Measurements from ENCODE around the gene RNF212. TPM values are rescaled to one million over a fixed set of nuclear protein-coding genes. Genes with fewer than 3 reads are reported as not detected.

RNF212 gene
- total RNA-seq, 2 experiments from 2014 or later = 3.2 to 3.5 TPM

DNA sequence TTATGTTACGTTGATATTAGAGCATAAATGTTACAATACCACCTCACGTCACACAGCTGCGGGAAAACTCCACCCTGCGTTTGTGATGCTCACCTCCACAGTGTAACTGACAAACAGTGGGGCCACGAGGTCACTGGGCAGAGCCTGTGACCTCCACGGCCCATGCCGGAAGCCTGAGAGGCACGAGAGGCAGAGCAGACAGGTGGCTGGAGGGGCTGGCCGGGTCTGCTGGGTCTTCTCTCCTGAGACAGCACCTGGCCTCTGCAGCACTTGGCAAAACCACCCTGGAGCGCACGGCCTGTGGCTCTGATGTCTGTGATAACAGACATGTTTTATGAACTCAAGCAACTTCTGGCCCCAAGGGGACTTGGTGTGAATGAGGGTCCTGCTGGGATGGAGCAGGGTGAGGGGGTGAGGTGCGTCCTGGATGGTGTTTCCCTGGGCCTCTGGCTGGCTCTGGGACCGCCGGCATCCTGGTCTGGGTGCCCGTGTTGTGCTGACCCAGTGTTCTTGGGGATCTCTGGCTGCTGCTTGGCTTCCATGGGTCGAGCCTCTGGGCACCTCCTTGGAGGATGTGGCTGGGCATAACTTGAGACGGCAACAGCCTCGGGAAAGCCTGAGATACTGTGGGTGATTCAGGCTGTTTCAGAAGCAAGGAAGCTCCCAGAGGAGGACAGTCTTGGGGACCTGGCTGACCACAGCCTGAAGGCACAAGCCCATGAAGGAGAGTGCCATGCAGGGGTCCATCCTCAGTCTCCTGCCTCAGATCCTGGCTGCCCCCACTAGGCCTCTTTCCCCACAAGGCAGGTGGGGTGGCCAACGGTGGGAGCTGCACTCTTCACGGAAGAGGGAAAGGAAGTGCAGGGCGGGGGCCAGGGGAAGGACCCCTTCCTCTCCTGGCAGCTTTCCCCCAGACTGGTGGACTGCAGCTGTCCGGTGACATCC lies 19.7 kb downstream of the RNF212 start:
- H3K4me1 Mint-ChIP-seq = no peaks in the 10 kb centered on the region
- H3K27ac Mint-ChIP-seq = no peak overlapping the region
- DNase-seq = no peak
- H3K4me3 Mint-ChIP-seq = no peak overlapping the region
- no peaks in the 10 kb centered on the region for H3K36me3 Mint-ChIP-seq (ENCODE audit: low read depth)
- ChIA-PET CTCF (no interaction called here), POLR2A (no interaction called here)
- H3K9me3 Mint-ChIP-seq = peaks cover 6% of the 10 kb centered on the region
- no peaks in the 10 kb centered on the region for H3K27me3 Mint-ChIP-seq

DNA sequence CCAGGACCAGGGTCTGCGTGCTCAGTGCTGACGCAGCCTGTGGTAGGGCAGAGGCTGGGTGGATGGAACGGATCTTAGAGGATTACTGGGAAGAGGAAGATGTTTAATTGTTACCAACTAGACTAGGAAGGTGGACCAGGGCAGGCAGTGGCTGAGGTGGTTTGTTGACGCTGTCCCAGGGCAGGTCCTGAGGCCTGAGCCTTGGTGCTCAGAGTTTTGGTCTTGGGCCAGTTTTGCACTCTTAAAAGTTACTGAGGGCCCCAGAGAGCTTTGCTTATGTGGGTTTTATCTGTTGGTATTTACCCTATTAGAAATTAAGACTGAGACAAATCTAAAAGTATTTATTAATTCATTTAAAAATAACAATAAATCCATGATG lies 20.4 kb downstream of the RNF212 start:
- Mint-ChIP-seq H3K4me1 (no peaks in the 10 kb centered on the region), H3K27me3 (no peaks in the 10 kb centered on the region), H3K9me3 (peaks cover 11% of the 10 kb centered on the region), H3K36me3 (ENCODE audit: low read depth) (peaks cover under 1% of the 10 kb centered on the region), H3K4me3 (no peak overlapping the region), H3K27ac (peak overlapping the region; percentile 14)
- DNase-seq = no peak
- POLR2A ChIA-PET = no interaction called here
- CTCF ChIA-PET = no interaction called here

DNA sequence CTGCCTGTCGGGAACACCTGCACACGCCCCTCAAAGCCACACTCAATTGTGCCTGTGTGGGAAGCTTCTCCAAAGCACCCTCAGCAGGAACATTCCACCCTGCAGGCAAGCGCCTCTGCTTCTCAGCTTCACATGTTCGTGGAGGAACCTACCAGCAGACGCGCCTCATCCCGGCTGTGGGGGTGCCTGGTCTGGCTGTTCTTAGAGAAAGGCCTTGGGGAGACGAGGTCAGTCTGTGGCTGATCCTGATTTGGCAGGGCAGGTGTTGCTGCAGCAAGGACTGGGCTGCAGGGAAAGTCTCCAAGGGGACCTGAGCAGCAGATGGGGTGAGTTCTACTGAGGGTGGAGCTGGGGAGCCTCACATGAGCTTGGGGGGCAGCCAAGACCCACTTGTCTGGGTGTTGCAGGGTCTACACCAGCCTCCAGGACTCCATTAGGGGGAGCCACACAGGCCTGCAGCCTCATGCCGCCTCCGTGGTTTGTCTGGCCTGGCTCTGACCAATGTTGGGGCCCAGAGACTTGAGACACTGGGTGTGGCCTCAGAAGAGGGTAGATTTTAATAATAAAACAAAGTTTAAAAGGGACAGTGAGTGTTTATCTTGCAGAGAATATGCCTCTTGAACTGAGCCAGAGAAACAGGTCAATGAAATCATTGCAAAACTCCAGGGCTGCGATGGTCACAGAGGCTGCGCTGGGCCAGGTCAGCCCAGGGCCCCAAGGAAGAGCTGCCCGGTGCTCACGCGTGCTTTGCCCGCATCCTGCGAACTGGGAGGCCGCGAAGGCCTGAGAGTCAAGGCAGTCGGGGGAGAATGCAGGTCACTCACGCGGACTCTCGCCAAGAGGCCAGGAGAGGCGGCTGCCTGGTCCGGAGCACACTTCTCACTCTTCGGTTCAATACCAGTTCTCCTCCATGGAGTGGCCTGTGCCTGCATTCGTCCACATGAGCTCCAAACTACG lies 21.1 kb downstream of the RNF212 start:
- peaks cover 15% of the 10 kb centered on the region for H3K9me3 Mint-ChIP-seq
- no peak for DNase-seq
- peak overlapping the region; percentile 14 for H3K27ac Mint-ChIP-seq
- H3K27me3 Mint-ChIP-seq = no peaks in the 10 kb centered on the region
- H3K4me3 Mint-ChIP-seq = no peak overlapping the region
- ChIA-PET POLR2A (no interaction called here), CTCF (interaction anchor here (0.9 kb wide), 1 partner anchor 38 kb away, joined by 3 read pairs; no protein-coding TSS in a partner anchor)
- no peaks in the 10 kb centered on the region for H3K4me1 Mint-ChIP-seq
- peaks cover 3% of the 10 kb centered on the region for H3K36me3 Mint-ChIP-seq (ENCODE audit: low read depth)

DNA sequence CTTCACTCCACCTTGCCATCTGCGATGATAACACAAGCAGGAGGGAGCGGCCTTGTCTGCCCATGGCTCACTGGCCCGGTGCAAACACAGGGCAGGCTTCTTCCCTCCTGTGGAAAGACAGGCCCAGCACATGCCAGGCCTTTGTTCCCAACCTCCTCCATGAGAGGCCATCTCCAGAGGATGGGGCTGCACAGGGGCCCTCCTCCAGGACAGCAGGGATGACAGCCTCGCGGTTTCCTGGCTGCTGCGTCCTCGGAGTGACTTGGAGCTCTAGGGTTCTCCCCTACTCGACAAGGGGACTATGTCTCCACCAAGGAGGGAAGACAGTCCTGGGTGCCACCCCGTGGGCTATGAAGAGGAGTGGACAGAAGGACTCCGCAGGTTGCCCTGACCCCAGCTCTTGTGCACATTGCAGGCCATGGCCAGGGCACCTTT lies 21.8 kb downstream of the RNF212 start:
- DNase-seq = no peak
- peaks cover 3% of the 10 kb centered on the region for H3K36me3 Mint-ChIP-seq (ENCODE audit: low read depth)
- peaks cover 15% of the 10 kb centered on the region for H3K9me3 Mint-ChIP-seq
- POLR2A ChIA-PET = no interaction called here
- H3K4me1 Mint-ChIP-seq = no peaks in the 10 kb centered on the region
- H3K27me3 Mint-ChIP-seq = no peaks in the 10 kb centered on the region
- no peak overlapping the region for H3K4me3 Mint-ChIP-seq
- CTCF ChIA-PET = interaction anchor here (0.9 kb wide), 1 partner anchor 39 kb away, joined by 3 read pairs; no protein-coding TSS in a partner anchor
- H3K27ac Mint-ChIP-seq = no peak overlapping the region

DNA sequence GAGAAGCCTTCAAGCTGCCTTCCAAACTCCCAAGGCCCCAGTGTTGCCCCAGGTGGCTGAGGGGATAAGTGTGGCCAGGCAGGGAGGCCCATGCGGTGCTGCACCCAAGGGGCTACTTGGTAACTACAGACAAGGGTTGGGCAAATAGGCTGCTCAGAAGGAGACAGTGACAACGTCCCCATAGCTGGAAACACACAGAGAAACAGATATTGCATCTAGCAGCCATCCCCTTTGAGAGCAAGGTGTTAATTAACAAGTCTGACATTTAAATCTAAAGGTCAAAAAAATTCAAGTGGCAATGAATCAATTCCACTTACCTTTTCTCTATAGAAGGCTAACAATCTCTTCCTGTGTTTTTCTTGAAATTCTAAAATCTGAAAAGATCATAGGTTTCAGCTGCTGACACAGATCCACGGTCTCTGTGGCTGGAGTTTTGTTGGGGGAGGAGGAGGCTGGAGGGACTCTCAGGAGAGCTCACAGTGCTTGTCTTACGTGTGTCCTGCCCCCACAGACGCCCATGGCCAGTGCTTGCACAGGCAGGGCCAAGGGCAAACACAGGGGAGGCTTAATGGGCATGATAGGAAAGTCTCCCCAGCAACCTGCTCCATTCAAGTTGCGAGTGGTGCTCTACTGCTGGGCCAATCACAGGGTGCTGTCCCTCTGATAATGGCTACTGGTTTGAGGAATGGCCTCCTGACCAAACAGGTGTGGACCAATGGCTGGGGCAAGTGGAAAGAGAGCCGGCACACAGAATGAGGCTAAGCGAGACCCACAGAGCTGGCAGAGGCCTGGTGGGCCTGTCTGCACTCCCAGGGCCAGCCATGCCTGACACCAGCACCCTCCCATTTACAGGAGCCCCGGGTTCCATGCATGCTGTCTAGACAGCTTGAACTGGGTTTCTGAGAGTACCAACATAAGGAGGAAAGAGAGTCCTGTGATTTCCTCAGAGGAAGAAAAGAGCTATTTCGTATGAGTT lies 22.6 kb downstream of the RNF212 start:
- no peaks in the 10 kb centered on the region for H3K4me1 Mint-ChIP-seq
- no peak overlapping the region for H3K4me3 Mint-ChIP-seq
- no peak overlapping the region for H3K27ac Mint-ChIP-seq
- peaks cover 15% of the 10 kb centered on the region for H3K9me3 Mint-ChIP-seq
- CTCF ChIA-PET = no interaction called here
- POLR2A ChIA-PET = no interaction called here
- H3K36me3 Mint-ChIP-seq (ENCODE audit: low read depth) = peaks cover 3% of the 10 kb centered on the region
- DNase-seq = no peak
- H3K27me3 Mint-ChIP-seq = no peaks in the 10 kb centered on the region

DNA sequence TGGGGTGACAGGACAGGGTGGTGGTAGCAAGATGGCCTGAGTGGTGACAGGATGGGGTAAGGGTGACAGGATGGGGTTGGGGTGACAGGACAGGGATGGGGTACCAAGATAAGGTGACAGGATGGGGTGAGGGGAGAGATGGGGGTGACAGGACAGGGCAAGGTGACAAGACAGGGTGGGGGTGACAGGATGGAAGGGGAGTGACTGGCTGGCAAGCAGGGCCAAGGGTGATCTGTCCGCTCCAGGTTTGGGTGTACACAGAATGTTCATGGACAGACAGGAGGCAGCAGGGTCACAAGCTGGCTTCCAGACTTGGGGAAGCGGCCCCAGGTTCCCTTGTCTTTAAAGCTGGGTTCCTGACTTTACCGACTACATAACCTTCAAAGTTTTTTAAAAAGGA lies 23.3 kb downstream of the RNF212 start:
- ChIA-PET POLR2A (no interaction called here), CTCF (no interaction called here)
- Mint-ChIP-seq H3K36me3 (ENCODE audit: low read depth) (peaks cover 3% of the 10 kb centered on the region), H3K9me3 (peaks cover 15% of the 10 kb centered on the region), H3K4me1 (no peaks in the 10 kb centered on the region), H3K27me3 (no peaks in the 10 kb centered on the region), H3K27ac (no peak overlapping the region), H3K4me3 (no peak overlapping the region)
- no peak for DNase-seq

DNA sequence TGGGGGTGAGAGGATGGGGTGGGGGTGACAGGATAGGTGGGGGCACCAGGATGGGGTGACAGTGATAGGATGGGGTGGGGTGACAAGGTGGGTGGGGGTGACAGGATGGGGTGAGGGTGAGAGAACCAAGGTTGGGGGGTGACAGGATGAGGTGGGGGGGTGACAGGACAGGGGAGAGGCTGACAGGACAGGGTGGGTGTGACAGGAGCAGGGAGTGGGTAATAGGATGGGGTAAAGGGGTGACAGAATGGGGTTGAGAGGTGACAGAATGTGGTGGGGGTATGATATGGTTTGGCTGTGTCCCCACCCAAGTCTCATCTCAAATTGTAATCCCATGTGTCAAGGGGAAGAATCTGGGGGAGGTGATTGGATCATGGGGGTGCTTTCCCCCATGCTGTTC lies 26.0 kb downstream of the RNF212 start:
- Mint-ChIP-seq H3K4me3 (no peak overlapping the region), H3K4me1 (no peaks in the 10 kb centered on the region), H3K27me3 (no peaks in the 10 kb centered on the region), H3K36me3 (ENCODE audit: low read depth) (peaks cover 3% of the 10 kb centered on the region), H3K9me3 (peaks cover 15% of the 10 kb centered on the region), H3K27ac (no peak overlapping the region)
- CTCF ChIA-PET = no interaction called here
- DNase-seq = no peak
- POLR2A ChIA-PET = no interaction called here

DNA sequence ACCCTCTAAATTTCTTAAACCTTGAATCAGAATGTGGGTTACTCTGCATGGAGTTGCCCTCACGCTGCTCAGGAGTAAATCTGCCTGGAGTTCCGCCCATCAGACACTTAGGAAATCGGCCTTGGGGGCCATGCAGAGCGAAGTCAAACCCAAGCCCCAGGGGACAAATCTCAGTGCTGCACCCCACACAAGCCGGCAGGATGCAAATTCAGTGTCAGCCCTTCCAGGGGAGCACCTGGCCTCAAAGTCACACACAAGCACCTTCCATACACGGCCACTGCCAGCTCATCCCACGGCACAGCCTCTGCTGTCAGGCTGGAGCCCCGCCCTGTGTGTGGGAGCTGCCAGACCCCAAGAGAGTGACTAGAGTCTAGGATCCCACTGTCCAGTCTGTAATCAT lies 27.4 kb downstream of the RNF212 start:
- H3K27me3 Mint-ChIP-seq = no peaks in the 10 kb centered on the region
- no peak overlapping the region for H3K27ac Mint-ChIP-seq
- POLR2A ChIA-PET = no interaction called here
- peaks cover 4% of the 10 kb centered on the region for H3K4me1 Mint-ChIP-seq
- peaks cover 15% of the 10 kb centered on the region for H3K9me3 Mint-ChIP-seq
- CTCF ChIA-PET = no interaction called here
- no peak overlapping the region for H3K4me3 Mint-ChIP-seq
- peaks cover 3% of the 10 kb centered on the region for H3K36me3 Mint-ChIP-seq (ENCODE audit: low read depth)
- DNase-seq = no peak

DNA sequence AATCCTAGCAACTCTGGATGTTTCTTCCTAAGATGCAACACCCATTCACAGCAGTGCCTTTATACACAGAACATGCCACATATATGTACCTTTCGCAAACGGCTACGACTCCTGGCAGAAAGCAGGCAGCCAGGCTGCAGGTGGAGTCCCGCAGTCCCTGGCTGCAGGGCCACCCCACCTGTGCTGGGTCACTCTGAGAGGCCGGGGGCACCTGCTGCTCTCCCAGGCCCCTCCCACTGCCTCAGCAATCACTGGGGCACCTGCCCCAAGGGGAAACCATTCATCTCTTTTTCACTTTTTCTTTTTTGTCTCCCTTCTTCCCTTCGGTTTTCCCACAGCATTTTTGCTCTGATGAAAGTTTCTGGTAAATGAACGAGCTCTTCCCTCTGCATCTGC lies 28.0 kb downstream of the RNF212 start:
- H3K4me1 Mint-ChIP-seq = peaks cover 4% of the 10 kb centered on the region
- H3K36me3 Mint-ChIP-seq (ENCODE audit: low read depth) = peaks cover 3% of the 10 kb centered on the region
- DNase-seq = no peak
- H3K4me3 Mint-ChIP-seq = no peak overlapping the region
- ChIA-PET CTCF (interaction anchor here (1.4 kb wide), 1 partner anchor 13 kb away, joined by 3 read pairs; no protein-coding TSS in a partner anchor), POLR2A (no interaction called here)
- H3K9me3 Mint-ChIP-seq = peaks cover 15% of the 10 kb centered on the region
- H3K27me3 Mint-ChIP-seq = no peaks in the 10 kb centered on the region
- H3K27ac Mint-ChIP-seq = no peak overlapping the region

DNA sequence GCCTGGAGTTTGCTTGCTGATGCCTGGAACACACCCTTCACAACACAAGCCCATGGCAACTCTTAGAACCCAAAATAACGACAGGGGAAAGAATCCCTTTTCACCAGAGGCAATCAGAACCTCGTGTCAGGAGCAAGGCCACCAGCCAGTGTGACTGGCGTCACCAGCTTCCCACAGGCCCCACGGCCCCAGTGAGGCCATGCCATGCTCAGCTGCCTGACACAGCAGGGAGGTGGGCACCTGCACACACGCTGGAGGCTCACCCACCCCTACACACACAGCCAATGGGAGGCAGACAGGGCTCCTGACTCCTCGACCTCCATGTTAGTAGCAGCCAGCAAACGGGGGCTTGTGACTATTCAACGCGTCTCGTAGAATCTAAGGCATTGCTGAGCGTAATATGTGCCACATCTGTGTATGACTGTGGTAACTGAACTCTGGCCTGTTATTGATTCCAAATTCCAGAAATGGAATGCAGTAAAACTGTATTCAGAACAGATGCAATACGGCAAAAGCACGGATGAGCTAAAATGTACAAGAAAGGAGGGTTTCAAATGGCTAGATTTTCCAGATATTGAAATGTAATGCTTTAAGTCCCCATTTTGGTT lies 28.5 kb downstream of the RNF212 start:
- CTCF ChIA-PET = interaction anchor here (1.4 kb wide), 1 partner anchor 14 kb away, joined by 3 read pairs; no protein-coding TSS in a partner anchor
- H3K4me1 Mint-ChIP-seq = peaks cover 4% of the 10 kb centered on the region
- peaks cover 3% of the 10 kb centered on the region for H3K36me3 Mint-ChIP-seq (ENCODE audit: low read depth)
- no peak overlapping the region for H3K4me3 Mint-ChIP-seq
- H3K9me3 Mint-ChIP-seq = peaks cover 15% of the 10 kb centered on the region
- no peak for DNase-seq
- no peaks in the 10 kb centered on the region for H3K27me3 Mint-ChIP-seq
- no peak overlapping the region for H3K27ac Mint-ChIP-seq
- POLR2A ChIA-PET = no interaction called here

DNA sequence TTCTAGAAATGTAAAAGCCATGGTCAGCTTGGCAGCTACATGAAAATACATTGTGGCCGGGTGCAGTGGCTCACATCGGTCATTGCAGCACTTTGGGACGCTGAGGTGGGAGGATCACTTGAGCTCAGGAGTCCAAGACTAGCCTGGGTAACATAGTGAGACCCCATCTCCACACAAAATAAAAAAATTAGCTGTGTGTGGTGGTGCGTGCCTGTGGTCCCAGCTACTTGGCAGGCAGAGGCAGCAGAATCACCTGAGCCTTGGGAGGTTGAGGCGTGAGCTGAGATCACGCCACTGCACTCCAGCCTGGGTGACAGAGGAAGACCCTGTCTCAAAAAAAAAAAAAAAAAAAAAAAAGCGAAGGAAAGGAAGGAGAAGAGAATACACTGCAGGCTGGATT lies 29.0 kb downstream of the RNF212 start:
- H3K36me3 Mint-ChIP-seq (ENCODE audit: low read depth) = peaks cover 3% of the 10 kb centered on the region
- no peak overlapping the region for H3K27ac Mint-ChIP-seq
- peaks cover 12% of the 10 kb centered on the region for H3K9me3 Mint-ChIP-seq
- ChIA-PET CTCF (interaction anchor here (1.1 to 1.4 kb wide), 2 partner anchors 10 to 14 kb away, joined by 3 read pairs; no protein-coding TSS in a partner anchor), POLR2A (no interaction called here)
- DNase-seq = no peak
- H3K27me3 Mint-ChIP-seq = no peaks in the 10 kb centered on the region
- peaks cover 4% of the 10 kb centered on the region for H3K4me1 Mint-ChIP-seq
- no peak overlapping the region for H3K4me3 Mint-ChIP-seq

Data from activated CD4-positive, alpha-beta T cell treated with anti-CD3 and anti-CD28 coated beads, Interleukin-2, amount 10 ng/mL, durations not matched to agents 7 days and 5 days (primary cell).